Stimulated activated CD4-positive, alpha-beta T cell treated with anti-CD3 and anti-CD28 coated beads, Interleukin-2, amount 100 ng/mL, for 4 hours (primary cell): ENCODE data around the gene CXCL17.

Experiments
- DNase-seq: peaks from one replicate; pipeline ENCODE4 v3.0.0-alpha.2; 2020; ENCODE audit warnings: low read depth

The CXCL17 gene

GRCh38 chr19:42423462-42424344 is 19.0 kb downstream of the CXCL17 start:
- DNase-seq = peak; percentile 90

DNA sequence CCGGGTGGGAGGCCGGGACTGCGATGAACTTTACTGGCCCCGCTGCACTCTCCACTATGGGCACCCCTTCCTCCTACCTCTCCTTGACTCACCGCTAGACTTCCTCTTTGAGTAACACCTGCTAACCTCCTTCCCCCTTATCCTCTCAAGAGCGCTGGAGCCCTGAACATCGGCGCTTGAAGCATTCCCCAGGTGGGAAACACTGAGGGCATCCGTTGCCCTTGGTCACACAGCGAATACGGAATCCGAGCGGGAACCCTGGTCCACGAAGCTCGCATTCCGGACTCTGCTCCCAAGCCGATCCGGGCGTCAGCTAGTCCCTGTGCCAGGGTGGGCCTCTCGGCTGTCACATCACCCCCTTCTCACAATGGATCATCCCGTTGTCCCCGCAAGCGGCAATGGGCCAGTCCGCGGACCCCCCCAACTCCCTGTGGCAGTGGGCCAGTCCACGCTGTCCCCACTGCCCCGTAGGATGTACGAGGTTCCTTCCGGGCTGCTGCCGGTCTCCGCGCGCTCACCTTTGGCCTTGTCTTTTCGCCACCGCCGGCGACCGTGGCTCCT is 19.8 kb downstream of the CXCL17 start:
- peak; percentile 25 for DNase-seq

- DNase-seq = no peak
Observed at GRCh38 chr19:42422092-42422900, 20.4 kb downstream of the CXCL17 start.

DNA sequence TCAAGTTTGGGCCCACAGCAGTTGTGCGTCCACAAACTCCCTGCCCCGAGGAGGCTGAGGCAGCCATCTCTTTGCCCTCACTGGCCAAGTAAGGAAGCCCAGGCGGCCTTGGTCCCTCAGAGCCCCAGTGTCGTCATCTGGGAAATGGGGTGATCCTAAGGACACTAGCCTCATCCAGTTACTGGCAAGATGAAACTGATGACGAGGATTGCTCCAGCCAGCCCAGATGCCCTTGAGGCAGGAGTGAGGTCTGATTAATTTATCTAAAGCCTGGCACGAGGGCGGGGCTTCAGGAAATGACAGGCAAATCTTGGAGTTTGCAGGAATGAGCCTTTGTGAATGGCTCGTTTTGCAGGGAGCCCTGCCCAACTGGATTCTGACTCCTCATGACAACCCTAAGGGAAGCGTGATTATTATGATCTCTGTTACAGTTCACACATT is 21.1 kb downstream of the CXCL17 start:
- no peak for DNase-seq

GRCh38 chr19:42421101-42421500 is 21.6 kb downstream of the CXCL17 start:
- DNase-seq = no peak

GRCh38 chr19:42420055-42420544 is 22.6 kb downstream of the CXCL17 start:
- DNase-seq = peak; percentile 67

DNA sequence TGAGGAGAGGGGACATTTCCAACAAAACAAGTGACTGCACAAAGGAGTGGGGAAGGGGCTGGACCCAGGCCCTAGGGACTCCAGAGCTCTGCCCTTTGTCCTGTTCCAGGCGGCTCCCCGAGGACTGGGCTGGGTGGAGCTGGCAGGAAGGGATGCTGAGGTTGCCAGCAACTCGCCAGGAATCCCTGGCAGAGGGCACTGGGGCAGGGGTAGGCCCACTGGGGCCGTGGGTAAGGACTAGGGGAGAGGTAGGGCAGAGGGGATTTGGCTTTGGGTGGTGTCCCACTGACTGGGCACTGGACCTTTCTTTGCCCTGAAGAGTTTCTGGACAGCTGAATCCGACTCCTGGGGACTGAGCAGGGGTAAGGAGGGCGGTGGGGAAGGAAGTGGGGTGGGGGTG is 23.4 kb downstream of the CXCL17 start:
- DNase-seq = no peak

- DNase-seq = no peak
Observed at GRCh38 chr19:42412661-42413076, 30.1 kb downstream of the CXCL17 start.

DNA sequence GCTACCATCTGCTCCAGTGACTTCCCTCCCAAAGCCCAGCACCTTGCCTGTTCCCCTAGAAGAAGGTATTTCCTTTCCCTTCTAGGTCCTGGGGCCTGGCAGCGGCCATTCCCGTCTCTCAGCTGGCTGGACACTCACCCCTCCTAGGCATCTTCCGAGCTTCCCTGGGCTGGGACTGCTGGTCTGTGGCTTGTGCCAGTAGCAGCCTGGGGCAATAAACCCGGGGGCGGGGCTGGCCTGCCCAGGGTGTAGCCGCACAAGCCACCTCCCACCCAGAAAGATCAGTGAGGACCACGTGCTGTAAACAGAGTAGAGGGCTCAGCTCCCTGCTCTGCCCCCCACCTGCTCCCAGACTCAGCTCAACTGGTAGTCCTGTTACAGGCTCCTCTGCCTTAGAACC is 30.5 kb downstream of the CXCL17 start:
- no peak for DNase-seq

DNA sequence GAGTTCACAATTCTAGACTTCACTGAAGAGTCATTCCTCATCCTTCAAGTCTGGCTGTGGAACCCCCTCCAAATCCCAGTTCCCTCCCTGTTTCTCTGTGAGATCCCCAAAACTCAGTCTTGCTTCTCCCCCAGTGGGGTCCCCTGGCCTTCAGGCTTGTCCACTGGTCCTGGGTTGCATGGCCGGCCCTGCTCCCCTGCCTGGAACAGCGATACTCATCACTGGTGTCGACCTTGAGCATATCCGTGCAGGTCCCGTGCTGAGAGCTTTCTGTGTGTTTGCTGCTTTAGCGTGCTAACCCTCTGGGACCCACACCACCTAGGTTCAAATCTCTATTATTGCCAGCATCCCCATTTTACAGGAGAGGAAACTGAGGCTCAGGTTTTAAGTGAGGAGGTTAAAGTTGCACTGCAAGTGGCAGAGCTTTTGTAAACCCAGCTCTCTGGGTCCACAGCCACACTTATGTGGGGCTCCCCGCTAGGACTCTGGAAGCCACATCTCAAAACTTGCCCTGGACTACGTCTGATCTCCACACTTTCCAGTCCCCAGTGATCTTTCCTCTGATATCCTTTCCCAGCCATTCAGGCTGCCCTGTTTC is 31.1 kb downstream of the CXCL17 start:
- no peak for DNase-seq

- no peak for DNase-seq
Observed at GRCh38 chr19:42410371-42410770, 32.4 kb downstream of the CXCL17 start.

- no peak for DNase-seq
Observed at GRCh38 chr19:42409477-42409876, 33.3 kb downstream of the CXCL17 start.

- no peak for DNase-seq
Observed at GRCh38 chr19:42407816-42408175, 35.0 kb downstream of the CXCL17 start.

- DNase-seq = no peak
Observed at GRCh38 chr19:42407085-42407815, 35.5 kb downstream of the CXCL17 start.

- DNase-seq = no peak
Observed at GRCh38 chr19:42406111-42406510, 36.6 kb downstream of the CXCL17 start.

- DNase-seq = no peak
Observed at GRCh38 chr19:42403586-42403985, 39.2 kb downstream of the CXCL17 start.

DNA sequence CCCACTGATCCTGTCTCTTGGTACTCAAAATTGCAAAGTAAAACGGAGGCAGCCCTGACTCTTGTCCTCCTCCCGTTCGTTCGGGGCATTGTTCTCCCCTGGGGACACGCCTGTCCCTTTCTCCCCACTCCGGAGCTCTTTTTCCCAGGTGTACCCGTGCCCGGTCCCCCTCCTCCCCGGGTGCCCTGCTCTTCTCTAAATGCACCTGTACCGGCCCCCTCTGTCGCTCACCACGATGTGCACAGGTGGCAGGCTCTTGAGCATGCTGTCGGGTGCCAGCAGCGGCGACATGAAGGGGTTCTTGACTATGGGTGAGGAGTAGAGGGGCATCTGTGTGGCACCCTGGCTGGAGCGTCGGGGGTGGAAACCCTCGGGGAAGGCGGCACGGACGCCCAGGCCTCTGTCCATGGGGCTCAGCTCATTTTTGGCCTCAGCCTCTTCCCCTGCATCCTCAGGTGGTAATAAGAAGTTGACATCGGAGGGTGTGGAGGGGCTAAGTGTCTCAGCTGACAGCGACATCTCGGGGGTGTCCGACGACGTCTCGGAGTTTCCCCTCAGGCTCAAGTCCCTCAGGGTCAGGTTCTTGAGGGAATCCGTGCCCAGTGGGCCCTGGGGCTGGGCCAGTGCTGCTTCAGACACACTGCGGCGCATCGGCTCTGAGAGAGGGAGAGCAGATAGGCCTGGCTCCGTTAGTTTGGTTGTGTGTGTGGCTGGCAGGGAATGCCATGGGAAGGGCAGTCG is 40.2 kb downstream of the CXCL17 start:
- DNase-seq = no peak

- DNase-seq = peak; percentile 66
Observed at GRCh38 chr19:42401365-42402303, 41.1 kb downstream of the CXCL17 start.

DNA sequence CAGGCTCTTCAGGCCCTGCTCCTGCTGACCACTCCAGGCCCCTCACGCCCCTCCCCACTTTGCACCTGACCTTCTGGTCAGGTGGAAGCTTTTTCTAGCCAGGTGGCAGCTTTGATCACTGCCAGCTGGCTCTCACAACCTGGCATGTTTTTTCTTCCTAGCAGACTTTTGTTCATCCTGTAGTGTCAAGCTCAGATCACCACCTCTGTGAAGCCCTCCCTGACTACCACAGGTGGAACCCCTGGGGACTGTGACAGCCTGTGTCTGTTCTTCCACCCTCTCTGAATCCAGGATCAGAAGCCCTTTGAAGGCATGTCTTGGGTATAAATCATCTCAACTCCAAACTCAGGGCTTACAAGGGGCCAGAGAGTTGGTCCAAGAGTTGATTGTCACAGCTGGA is 42.3 kb downstream of the CXCL17 start:
- DNase-seq = no peak
